Astrocyte of the cerebellum (primary cell): ENCODE data around the gene ZNF302.

Experiments used
- DNase-seq: peaks from one replicate; pipeline ENCODE4 v3.0.0-alpha.2; 2011; ENCODE audit warnings: low read depth
- H3K4me3 ChIP-seq: 2 replicates; pipeline ENCODE4 v1.5.1; 2011; ENCODE audit warnings: mild to moderate bottlenecking, low read depth, low read length, moderate library complexity
- CTCF ChIP-seq: IDR thresholded peaks from 2 replicates; pipeline ENCODE4 v1.5.1; 2012; ENCODE audit warnings: low read length, low read depth, moderate library complexity, mild to moderate bottlenecking; ENCODE audit errors: missing control alignments
- in situ Hi-C: cut with HindIII; loops from 2 replicates; pipeline ENCODE4 v1.10.0; 2017; ENCODE audit warnings: low sequenced_read_pairs

Gene ZNF302

GRCh38 chr19:34692549-34692948 is 15.1 kb downstream of the ZNF302 start:
- no peak for TF ChIP-seq CTCF
- H3K4me3 ChIP-seq, result no peak overlapping the region
- no peak for DNase-seq
- in situ Hi-C loops, result no loop called here

- no peak overlapping the region for H3K4me3 ChIP-seq
- no peak for DNase-seq
- TF ChIP-seq CTCF, result no peak
- in situ Hi-C loops, result no loop called here
These were observed 30.2 kb downstream of the ZNF302 start for GRCh38 chr19:34707661-34708060.

- TF ChIP-seq CTCF, result no peak
- no peak for DNase-seq
- no peak overlapping the region for H3K4me3 ChIP-seq
- in situ Hi-C loops, result no loop called here
These were observed 34.4 kb downstream of the ZNF302 start for GRCh38 chr19:34711890-34712289.

- in situ Hi-C loops, result no loop called here
- H3K4me3 ChIP-seq, result no peak overlapping the region
- peak; percentile 57 for DNase-seq
- peak; percentile 48 for TF ChIP-seq CTCF
These were observed 35.1 kb downstream of the ZNF302 start for GRCh38 chr19:34712395-34713261.

GRCh38 chr19:34713262-34713637 is 35.8 kb downstream of the ZNF302 start:
- H3K4me3 ChIP-seq, result no peak overlapping the region
- in situ Hi-C loops, result no loop called here
- DNase-seq, result no peak
- no peak for TF ChIP-seq CTCF

- no peak for TF ChIP-seq CTCF
- DNase-seq, result no peak
- no peak overlapping the region for H3K4me3 ChIP-seq
- in situ Hi-C loops, result no loop called here
These were observed 37.9 kb downstream of the ZNF302 start for GRCh38 chr19:34715357-34715756.
